NCI-H2171 (cell line): ENCODE results near the gene ARHGDIG.

Source experiments
- DNase-seq: peaks from one replicate; lab custom pipeline; 2025; lab: John Stamatoyannopoulos, UW

The ARHGDIG gene

GRCh38 chr16:280991-281659 is 734 bp downstream of the ARHGDIG start:
- DNase-seq = no peak

- DNase-seq = no peak
Observed at GRCh38 chr16:281660-282255, 1.4 kb downstream of the ARHGDIG start.

- no peak for DNase-seq
Observed at GRCh38 chr16:282491-282890, 2.1 kb downstream of the ARHGDIG start.

GRCh38 chr16:283033-283805 is 2.8 kb downstream of the ARHGDIG start, which contains the start of gene PDIA2:
PDIA2 (plus strand) TSS chr16:283164; CDS start chr16:283170, 6 bp downstream.
- no peak for DNase-seq

GRCh38 chr16:284204-285120 is 4.1 kb downstream of the ARHGDIG start:
- DNase-seq = no peak

- no peak for DNase-seq
Observed at GRCh38 chr16:285146-286055, 5.0 kb downstream of the ARHGDIG start.

- DNase-seq = no peak
Observed at GRCh38 chr16:286491-287297, 6.3 kb downstream of the ARHGDIG start.

GRCh38 chr16:287298-287811 is 7.0 kb downstream of the ARHGDIG start:
- peak; percentile 47 for DNase-seq

GRCh38 chr16:287981-288920 is 7.9 kb downstream of the ARHGDIG start:
- no peak for DNase-seq

GRCh38 chr16:289395-289997 is 9.1 kb downstream of the ARHGDIG start:
- DNase-seq = no peak

GRCh38 chr16:290015-290680 is 9.8 kb downstream of the ARHGDIG start:
- DNase-seq = no peak

GRCh38 chr16:290681-291405 is 10.5 kb downstream of the ARHGDIG start:
- DNase-seq = no peak

GRCh38 chr16:291539-291938 is 11.1 kb downstream of the ARHGDIG start:
- no peak for DNase-seq

- DNase-seq = no peak
Observed at GRCh38 chr16:293043-293775, 12.8 kb downstream of the ARHGDIG start.

GRCh38 chr16:296276-296675 is 15.9 kb downstream of the ARHGDIG start:
- DNase-seq = no peak

GRCh38 chr16:296806-297510 is 16.6 kb downstream of the ARHGDIG start:
- DNase-seq = no peak
